ENCODE data around the gene GPX7. TPM values are rescaled to one million over a fixed set of nuclear protein-coding genes. Genes with fewer than 3 reads are reported as not detected.

GPX7 gene
- total and polyA plus RNA-seq, 2 of the 4 experiments (the other 2 are of a cell fraction): 3.4 to 3.8 TPM

DNA sequence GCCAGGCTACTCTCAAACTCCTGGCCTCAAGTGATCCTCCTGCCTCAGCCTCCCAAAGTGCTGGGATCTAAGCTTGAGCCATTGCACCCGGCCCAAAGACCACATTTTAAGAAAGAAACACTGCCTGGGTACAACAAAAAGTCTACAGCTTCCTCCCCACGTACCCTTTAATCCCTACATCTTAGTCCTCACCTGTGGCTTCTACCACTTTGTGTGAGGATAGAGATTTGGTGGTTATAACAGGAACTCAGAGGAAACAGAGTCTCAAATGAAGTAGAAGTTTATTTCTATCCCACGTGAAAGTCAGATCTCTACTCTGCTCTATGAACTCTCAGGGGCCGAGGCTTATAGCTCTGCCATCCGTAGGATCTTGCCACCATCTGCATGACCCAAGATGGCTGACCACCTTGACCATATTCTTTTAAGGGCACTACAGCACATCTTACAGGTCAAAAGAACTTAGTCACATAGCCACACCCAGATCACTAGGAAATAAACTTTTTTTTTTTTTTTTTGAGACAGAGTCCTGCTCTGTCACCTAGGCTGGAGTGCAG, 13.4 kb downstream of the GPX7 start:
- no TSS peak for BruUV-seq (replicated peaks)
- H4K8ac ChIP-seq (ENCODE audit: low read depth in 2 of 2, low read length in 2 of 2): no peak overlapping the region
- CTCF ChIA-PET: interaction anchor here (0.7 kb wide), 1 partner anchor 13 kb away, joined by 3 read pairs; no protein-coding TSS in a partner anchor
- 90% methylated on average over 2 of the region's 5 CpGs; no CpG with 5 or more reads in 1 of the 2 experiments for WGBS, 2 experiments (ENCODE audit: extremely low coverage in 2 of 2, insufficient read length in 1 of 2)
- H3K4me2 ChIP-seq (ENCODE audit: low read depth, low read length): no peak overlapping the region
- in situ Hi-C loops (cut with MboI; ENCODE audit: low sequenced_read_pairs): no loop called here
- H4K20me1 ChIP-seq (ENCODE audit: insufficient read depth, low read length): no peaks in the 10 kb centered on the region
- TF ChIP-seq CEBPB (IDR thresholded peaks at IDR 0.05; ENCODE audit: low read depth, low read length) (no peak), MAZ (IDR thresholded peaks at IDR 0.05; ENCODE audit: borderline replicate concordance, low read depth, low read length) (no peak), RAD21 (IDR thresholded peaks at IDR 0.05; ENCODE audit: low read length) (no peak), MXI1 (IDR thresholded peaks at IDR 0.05; ENCODE audit: borderline replicate concordance, low read depth, low read length) (no peak), POLR2A (IDR thresholded peaks at IDR 0.05; ENCODE audit: low read depth, low read length) (no peak), SMC3 (IDR thresholded peaks at IDR 0.05; ENCODE audit: low read depth, low read length) (no peak), BHLHE40 (IDR thresholded peaks at IDR 0.05; ENCODE audit: low read depth, low read length) (no peak), CHD1 (IDR thresholded peaks at IDR 0.05; ENCODE audit: low read depth, low read length) (no peak), MAFK (IDR thresholded peaks at IDR 0.05; ENCODE audit: low read depth, low read length) (no peak), RCOR1 (IDR thresholded peaks at IDR 0.05; ENCODE audit: insufficient replicate concordance, low read length) (no peak), NFE2L2 (IDR thresholded peaks at IDR 0.05; ENCODE audit: low read depth, low read length) (no peak), FOS (IDR thresholded peaks at IDR 0.05; ENCODE audit: low read depth, low read length) (no peak)
- TF ChIP-seq, protein P1, sequence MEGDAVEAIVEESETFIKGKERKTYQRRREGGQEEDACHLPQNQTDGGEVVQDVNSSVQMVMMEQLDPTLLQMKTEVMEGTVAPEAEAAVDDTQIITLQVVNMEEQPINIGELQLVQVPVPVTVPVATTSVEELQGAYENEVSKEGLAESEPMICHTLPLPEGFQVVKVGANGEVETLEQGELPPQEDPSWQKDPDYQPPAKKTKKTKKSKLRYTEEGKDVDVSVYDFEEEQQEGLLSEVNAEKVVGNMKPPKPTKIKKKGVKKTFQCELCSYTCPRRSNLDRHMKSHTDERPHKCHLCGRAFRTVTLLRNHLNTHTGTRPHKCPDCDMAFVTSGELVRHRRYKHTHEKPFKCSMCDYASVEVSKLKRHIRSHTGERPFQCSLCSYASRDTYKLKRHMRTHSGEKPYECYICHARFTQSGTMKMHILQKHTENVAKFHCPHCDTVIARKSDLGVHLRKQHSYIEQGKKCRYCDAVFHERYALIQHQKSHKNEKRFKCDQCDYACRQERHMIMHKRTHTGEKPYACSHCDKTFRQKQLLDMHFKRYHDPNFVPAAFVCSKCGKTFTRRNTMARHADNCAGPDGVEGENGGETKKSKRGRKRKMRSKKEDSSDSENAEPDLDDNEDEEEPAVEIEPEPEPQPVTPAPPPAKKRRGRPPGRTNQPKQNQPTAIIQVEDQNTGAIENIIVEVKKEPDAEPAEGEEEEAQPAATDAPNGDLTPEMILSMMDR (conservative IDR thresholded peaks at IDR 0.05; ENCODE audit: low read depth, low read length): no peak
- TF ChIP-seq, protein P2, sequence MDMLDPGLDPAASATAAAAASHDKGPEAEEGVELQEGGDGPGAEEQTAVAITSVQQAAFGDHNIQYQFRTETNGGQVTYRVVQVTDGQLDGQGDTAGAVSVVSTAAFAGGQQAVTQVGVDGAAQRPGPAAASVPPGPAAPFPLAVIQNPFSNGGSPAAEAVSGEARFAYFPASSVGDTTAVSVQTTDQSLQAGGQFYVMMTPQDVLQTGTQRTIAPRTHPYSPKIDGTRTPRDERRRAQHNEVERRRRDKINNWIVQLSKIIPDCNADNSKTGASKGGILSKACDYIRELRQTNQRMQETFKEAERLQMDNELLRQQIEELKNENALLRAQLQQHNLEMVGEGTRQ (IDR thresholded peaks at IDR 0.05; ENCODE audit: low read depth, low read length): no peak
- TF ChIP-seq, protein P3, sequence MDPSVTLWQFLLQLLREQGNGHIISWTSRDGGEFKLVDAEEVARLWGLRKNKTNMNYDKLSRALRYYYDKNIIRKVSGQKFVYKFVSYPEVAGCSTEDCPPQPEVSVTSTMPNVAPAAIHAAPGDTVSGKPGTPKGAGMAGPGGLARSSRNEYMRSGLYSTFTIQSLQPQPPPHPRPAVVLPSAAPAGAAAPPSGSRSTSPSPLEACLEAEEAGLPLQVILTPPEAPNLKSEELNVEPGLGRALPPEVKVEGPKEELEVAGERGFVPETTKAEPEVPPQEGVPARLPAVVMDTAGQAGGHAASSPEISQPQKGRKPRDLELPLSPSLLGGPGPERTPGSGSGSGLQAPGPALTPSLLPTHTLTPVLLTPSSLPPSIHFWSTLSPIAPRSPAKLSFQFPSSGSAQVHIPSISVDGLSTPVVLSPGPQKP (IDR thresholded peaks at IDR 0.05; ENCODE audit: borderline replicate concordance, low read depth, low read length): no peak
- no peak overlapping the region for H3K27ac ChIP-seq (ENCODE audit: insufficient read depth, low read length)
- POLR2A ChIA-PET (ENCODE audit: unreplicated experiment): no interaction called here
- H3K18ac ChIP-seq (ENCODE audit: low read depth, low read length): no peak overlapping the region
- H4K5ac ChIP-seq (ENCODE audit: low read depth, low read length): no peak overlapping the region
- H3K14ac ChIP-seq (replicated peaks; ENCODE audit: low read depth, low read length): no peak overlapping the region
- dilution Hi-C loops (cut with HindIII; ENCODE audit: low sequenced_read_pairs, unreplicated experiment): no loop called here
- H3K23ac ChIP-seq (ENCODE audit: low read depth, low read length): no peak overlapping the region
- H2BK120ac ChIP-seq (ENCODE audit: low read depth, low read length): no peak overlapping the region
- H4K91ac ChIP-seq (ENCODE audit: insufficient read depth, low read depth, low read length): no peak overlapping the region
- DNase-seq (no peak), ATAC-seq (ENCODE audit: low read depth) (no peak)
- intact Hi-C loops (cut with micrococcal nuclease): no loop called here
- no peaks in the 10 kb centered on the region for H3K9me1 ChIP-seq (ENCODE audit: insufficient read depth, low read length)
- H3K9me3 ChIP-seq (ENCODE audit: control insufficient read depth, insufficient read depth, low read length): peaks cover under 1% of the 10 kb centered on the region; the same call in 1 of the 2 replicates
- peaks cover 22% of the 10 kb centered on the region for H3K27me3 ChIP-seq (ENCODE audit: control insufficient read depth, insufficient read depth, low read length)
- no peak overlapping the region for H2AK5ac ChIP-seq (ENCODE audit: low read depth, low read length)
- no peak overlapping the region for H2BK15ac ChIP-seq (ENCODE audit: low read depth, low read length)
- H2BK5ac ChIP-seq (ENCODE audit: low read depth, low read length, poor library complexity, severe bottlenecking): no peak overlapping the region
- H3K4me3 ChIP-seq (ENCODE audit: insufficient read depth, low read depth, low read length): no peak overlapping the region
- H2AK9ac ChIP-seq (replicated peaks; ENCODE audit: low read depth, low read length, poor library complexity): no peak overlapping the region
- no peak overlapping the region for H2AFZ ChIP-seq (replicated peaks; ENCODE audit: low read length, poor library complexity)
- H3K36me3 ChIP-seq (ENCODE audit: control insufficient read depth, insufficient read depth, low read length): no peaks in the 10 kb centered on the region
- no peak overlapping the region for H2BK20ac ChIP-seq (ENCODE audit: low read depth, low read length)
- H3K56ac ChIP-seq (ENCODE audit: extremely low read depth, insufficient read depth, low read length): no peak overlapping the region
- no peaks in the 10 kb centered on the region for H3K4me1 ChIP-seq (ENCODE audit: control insufficient read depth, insufficient read depth, low read length)
- no peak overlapping the region for H3K9ac ChIP-seq (ENCODE audit: low read depth, low read length)
- no peaks in the 10 kb centered on the region for H3K79me1 ChIP-seq (ENCODE audit: low read depth in 1 of 2, low read length in 2 of 2)
- no peak overlapping the region for H3K4ac ChIP-seq (ENCODE audit: low read depth, low read length)
